Pancreas (tissue), 10 donors: ENCODE data around the gene H19. TPM values are rescaled to one million over a fixed set of nuclear protein-coding genes. Genes with fewer than 3 reads are reported as not detected.

ENCODE experiments used
- ATAC-seq, 4 donors: fragments of 200-7000 bp; cut with Tn5 transposase; one replicate each; pipeline versions ENCODE4 v1.8.0 to v1.9.1; 2020; ENCODE audit warnings: mild to moderate bottlenecking in 4 of 4, moderate library complexity in 4 of 4
- DNase-seq, 6 donors: peaks; one replicate each; pipeline ENCODE4 v3.0.0-alpha.2; 2020
- FAIRE-seq: peaks from 2 replicates; lab custom pipeline; 2012; peaks lifted over from hg19 to GRCh38; lab: Jason Lieb, UNC
- H3K27ac ChIP-seq, 4 donors: fragments of 200-600 bp; sonication (generic); 1 replicate in 3 of 4; 2 replicates in 1 of 4; pipeline versions ENCODE4 v1.5.0 to v1.8.0; 2020
- H3K27me3 ChIP-seq, 4 donors: fragments of 200-600 bp; one replicate each; pipeline ENCODE4 v1.8.0; 2021
- H3K36me3 ChIP-seq, 3 donors: fragments of 200-600 bp; sonication (generic) in 1 of 3; one replicate each; pipeline versions ENCODE4 v1.5.0 to v1.8.0; 2020 to 2021
- H3K4me1 ChIP-seq, 3 donors: fragments of 200-600 bp; one replicate each; pipeline ENCODE4 v1.8.0; 2021
- H3K4me3 ChIP-seq, 4 donors: fragments of 200-600 bp; sonication (generic) in 2 of 4; one replicate each; pipeline versions ENCODE4 v1.5.0 to v1.8.0; 2020 to 2021
- H3K9me3 ChIP-seq, 4 donors: fragments of 200-600 bp; one replicate each; pipeline ENCODE4 v1.8.0; 2021
- CTCF ChIP-seq, 4 donors: fragments of 200-600 bp; sonication (generic) in 3 of 4; IDR thresholded peaks; one replicate each; pipeline versions ENCODE4 v1.5.0 to v1.8.0; 2021; ENCODE audit warnings: antibody characterized with exemption in 4 of 4
- WGBS, 2 donors: extraction: QIAGEN DNeasy Blood & Tissue Kit; methylation state at CpG; one replicate each; pipeline ENCODE4 v1.1.7; 2013; 5-methylcytosine and 5-hydroxymethylcytosine counted together
- intact Hi-C, 3 donors: fragments of 100-400 bp; cut with DNase I; formaldehyde crosslinking; loops; one replicate each; pipeline versions ENCODE4 v1.11.1 to v1.14.2; 2022
- polyA plus RNA-seq, 2 donors: library from polyadenylated mRNA; stranded (reverse); fragments of 200-250 nt; gene quantifications; one replicate each; pipeline ENCODE4 v1.2.3, GENCODE V29; 2013
- total RNA-seq, 6 donors: library from RNA; stranded (reverse); fragmentation: NEBNext Ultra II Directional in 4 of 6; extraction: Animal tissue kit (Norgen Biotek cat#: 25700) in 4 of 6; gene quantifications; one replicate each; pipeline versions ENCODE4 v1.2.1 to v1.2.4, GENCODE V29; 2021 to 2023
- donor health status: healthy with polysubstance abuse.
- donor health status: DM: no; HTN: no; CAD: no; lungs with moderate emphysema.
- donor health status: DM: no; HTN: no; CAD: no.
- donor health status: control.
- donor health status: control.
- donor health status: Bipolar disorder and iron deficiency.
- donor health status: DM: yes; HTN: yes; CAD: no.
- donor health status: DM: no; HTN: no; CAD: no.
- donor health status: DM: no; HTN: no; CAD: no.
- donor health status: DM: yes; HTN: yes; CAD: no.

H19 gene
- total and polyA plus RNA-seq, 8 donors = 69.5 to 814 (median 273) TPM

GRCh38 chr11:2035382-2035781, 37.7 kb upstream of the H19 start:
- Histone ChIP-seq H3K9me3 (no peaks in the 10 kb centered on the region), H3K4me3 (no peak overlapping the region), H3K27me3 (no peaks in the 10 kb centered on the region), H3K27ac (no peak overlapping the region), H3K36me3 (no peaks in the 10 kb centered on the region), H3K4me1 (no peaks in the 10 kb centered on the region)
- FAIRE-seq (no peak), ATAC-seq (no peak), DNase-seq (no peak)
- intact Hi-C loops = no loop called here
- TF ChIP-seq CTCF (IDR thresholded peaks at IDR 0.05) = no peak
- no CpG with 5 or more reads among the region's 14 CpGs for WGBS, 2 donors

GRCh38 chr11:2031058-2031457, 33.4 kb upstream of the H19 start:
- no peak for FAIRE-seq
- Histone ChIP-seq H3K4me3 (no peak overlapping the region), H3K9me3 (no peaks in the 10 kb centered on the region), H3K27me3 (no peaks in the 10 kb centered on the region), H3K4me1 (no peaks in the 10 kb centered on the region), H3K27ac (no peak overlapping the region), H3K36me3 (no peaks in the 10 kb centered on the region)
- no peak for TF ChIP-seq CTCF (IDR thresholded peaks at IDR 0.05)
- intact Hi-C loops = no loop called here
- DNase-seq = no peak
- no peak for ATAC-seq
- WGBS, 2 donors = no CpG with 5 or more reads among the region's 10 CpGs

DNA sequence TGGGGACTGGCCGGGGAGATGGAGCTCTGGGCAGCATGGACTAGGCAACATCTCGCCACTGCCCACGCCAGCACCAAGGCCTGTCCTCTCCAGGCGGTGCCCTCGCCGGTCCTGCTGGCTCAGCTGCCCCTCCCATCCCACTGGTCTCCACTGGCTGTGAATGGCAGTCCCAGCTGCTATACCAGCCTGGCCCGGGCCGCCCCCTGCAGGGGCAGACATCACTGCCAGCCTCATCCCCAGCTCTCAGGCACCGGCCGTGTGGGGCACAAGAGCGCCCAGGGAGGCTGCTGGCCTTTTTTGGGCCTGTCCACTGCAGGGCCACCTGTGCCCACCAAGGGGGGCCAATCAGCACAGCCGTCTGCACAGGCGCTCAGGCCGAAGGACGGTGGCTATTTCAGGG, 30.1 kb upstream of the H19 start:
- no peak overlapping the region for H3K4me3 ChIP-seq
- TF ChIP-seq CTCF (IDR thresholded peaks at IDR 0.05) = no peak
- no peak for ATAC-seq
- no peak for DNase-seq
- H3K27me3 ChIP-seq = no peaks in the 10 kb centered on the region
- H3K27ac ChIP-seq = no peak overlapping the region
- FAIRE-seq = no peak
- no peaks in the 10 kb centered on the region for H3K9me3 ChIP-seq
- intact Hi-C loops = no loop called here
- WGBS, 2 donors = no CpG with 5 or more reads among the region's 15 CpGs
- H3K36me3 ChIP-seq = no peaks in the 10 kb centered on the region
- no peaks in the 10 kb centered on the region for H3K4me1 ChIP-seq

GRCh38 chr11:2015025-2015424, 17.4 kb upstream of the H19 start:
- no peak overlapping the region for H3K27ac ChIP-seq
- no peak for FAIRE-seq
- ATAC-seq = no peak

DNA sequence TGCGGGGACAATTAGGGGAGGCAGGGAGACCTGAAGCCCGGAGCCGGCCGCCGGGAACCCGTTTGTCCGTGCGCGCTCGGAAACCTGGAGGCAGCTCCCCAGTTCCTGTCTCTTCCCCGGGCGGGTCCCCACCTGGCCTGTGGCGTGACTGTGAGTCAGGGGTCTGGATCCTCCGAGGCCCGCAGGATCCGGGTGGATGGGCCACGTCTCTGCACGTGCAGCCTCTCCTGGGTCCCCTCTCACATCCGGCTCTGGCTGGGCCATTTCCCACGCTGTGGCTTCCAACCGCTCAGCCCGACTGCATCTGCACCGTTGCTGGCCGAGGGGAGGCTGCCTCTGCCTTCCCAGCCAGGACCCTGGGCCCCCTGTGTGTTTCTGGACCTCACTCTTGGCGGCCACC, 14.8 kb upstream of the H19 start:
- Histone ChIP-seq H3K27ac (no peak overlapping the region), H3K4me3 (no peak overlapping the region), H3K27me3 (no peaks in the 10 kb centered on the region), H3K36me3 (no peaks in the 10 kb centered on the region), H3K9me3 (no peaks in the 10 kb centered on the region), H3K4me1 (no peaks in the 10 kb centered on the region)
- WGBS, 2 donors = no CpG with 5 or more reads among the region's 25 CpGs
- TF ChIP-seq CTCF (IDR thresholded peaks at IDR 0.05) = no peak
- FAIRE-seq (no peak), DNase-seq (no peak), ATAC-seq (no peak)
- intact Hi-C loops = no loop called here

More at GRCh38 chr11:2015025-2015424, 17.4 kb upstream of the H19 start:
- WGBS, 2 donors = no CpG with 5 or more reads among the region's 14 CpGs
- no peak for DNase-seq
- intact Hi-C loops = no loop called here
- H3K4me3 ChIP-seq = no peak overlapping the region
- no peak for TF ChIP-seq CTCF (IDR thresholded peaks at IDR 0.05)
- no peaks in the 10 kb centered on the region for H3K4me1 ChIP-seq
- no peaks in the 10 kb centered on the region for H3K27me3 ChIP-seq
- no peaks in the 10 kb centered on the region for H3K9me3 ChIP-seq
- no peaks in the 10 kb centered on the region for H3K36me3 ChIP-seq
